Measurements from ENCODE around the gene IL21R. TPM values are rescaled to one million over a fixed set of nuclear protein-coding genes. Genes with fewer than 3 reads are reported as not detected.
A peak's percentile ranks its signal among the peaks of the same experiment; 100 is the strongest.

IL21R gene
- total RNA-seq, 2 experiments from 2014 or later, result 61.8 to 73.5 TPM

DNA sequence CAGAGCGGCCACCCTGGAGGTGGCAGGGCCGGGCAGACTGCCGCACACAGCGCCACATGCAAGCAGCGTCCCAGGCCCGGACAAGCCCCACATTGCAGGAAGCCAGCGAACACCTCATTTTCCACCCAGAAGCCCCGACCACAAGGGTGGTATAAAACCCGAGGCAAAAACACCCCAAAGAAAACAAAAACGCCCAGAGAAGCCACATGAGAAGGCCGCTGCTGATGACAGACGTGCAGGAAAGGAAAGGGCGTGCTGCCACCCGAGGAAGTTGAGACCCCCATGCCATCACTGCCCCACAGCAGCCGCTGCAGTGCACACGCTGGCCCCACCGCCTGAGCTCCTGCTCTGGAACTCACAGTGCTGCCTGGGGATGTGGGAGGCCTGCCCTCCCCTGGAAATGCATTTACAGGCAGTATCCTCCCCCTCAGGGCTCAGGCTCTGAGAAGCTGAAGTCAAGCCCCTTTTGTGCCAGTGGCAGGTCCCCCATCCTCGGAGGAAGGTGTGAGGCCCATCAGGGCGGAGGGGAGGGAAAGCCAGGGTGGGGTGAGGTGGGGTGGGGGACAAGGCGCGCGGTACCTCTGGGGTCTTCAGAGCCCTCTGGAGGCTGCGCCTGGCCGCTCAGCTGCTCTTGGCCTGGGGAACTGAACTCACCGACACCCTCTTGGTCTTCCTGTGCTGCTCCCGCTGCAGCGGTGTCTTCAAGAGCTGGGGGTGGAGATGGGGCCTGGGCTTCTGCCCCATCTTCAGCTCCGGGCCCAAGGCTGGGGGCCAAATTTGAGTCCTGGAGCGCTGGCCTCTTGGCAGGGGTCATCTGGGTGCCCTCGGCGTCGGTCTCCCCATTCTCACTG is 62.0 kb downstream of the IL21R start:
- intact Hi-C loops (cut with DNase I, micrococcal nuclease), result no loop called here
- POLR2A ChIA-PET, result no interaction called here
- peak; percentile 66 for ATAC-seq
- CTCF ChIA-PET, result no interaction called here
- Mint-ChIP-seq H3K27me3 (no peaks in the 10 kb centered on the region), H3K36me3 (ENCODE audit: low read depth) (peaks cover 39% of the 10 kb centered on the region), H3K9me3 (ENCODE audit: low read depth) (no peaks in the 10 kb centered on the region), H3K27ac (peak overlapping the region; percentile 83), H3K4me3 (no peak overlapping the region), H3K4me1 (peaks cover 12% of the 10 kb centered on the region)
- DNase-seq, result peak; percentile 46

GRCh38 chr16:27464626-27465482 is 62.9 kb downstream of the IL21R start:
- H3K4me3 Mint-ChIP-seq, result no peak overlapping the region
- no peak for ATAC-seq
- H3K4me1 Mint-ChIP-seq, result peaks cover 10% of the 10 kb centered on the region
- no peak for DNase-seq
- H3K27me3 Mint-ChIP-seq, result no peaks in the 10 kb centered on the region
- ChIA-PET CTCF (no interaction called here), POLR2A (no interaction called here)
- H3K36me3 Mint-ChIP-seq (ENCODE audit: low read depth), result peaks cover 48% of the 10 kb centered on the region
- no peaks in the 10 kb centered on the region for H3K9me3 Mint-ChIP-seq (ENCODE audit: low read depth)
- H3K27ac Mint-ChIP-seq, result no peak overlapping the region
- intact Hi-C loops (cut with DNase I, micrococcal nuclease), result no loop called here

- no peaks in the 10 kb centered on the region for H3K9me3 Mint-ChIP-seq (ENCODE audit: low read depth)
- H3K27ac Mint-ChIP-seq, result no peak overlapping the region
- no peaks in the 10 kb centered on the region for H3K27me3 Mint-ChIP-seq
- peaks cover 53% of the 10 kb centered on the region for H3K36me3 Mint-ChIP-seq (ENCODE audit: low read depth)
- DNase-seq (no peak), ATAC-seq (no peak)
- peaks cover 10% of the 10 kb centered on the region for H3K4me1 Mint-ChIP-seq
- CTCF ChIA-PET, result no interaction called here
- H3K4me3 Mint-ChIP-seq, result no peak overlapping the region
- POLR2A ChIA-PET, result no interaction called here
- intact Hi-C loops (cut with DNase I, micrococcal nuclease), result no loop called here
Measured at GRCh38 chr16:27465483-27465879, 63.5 kb downstream of the IL21R start.

GRCh38 chr16:27468941-27469531 is 67.1 kb downstream of the IL21R start:
- ATAC-seq (no peak), DNase-seq (no peak)
- Mint-ChIP-seq H3K27me3 (no peaks in the 10 kb centered on the region), H3K36me3 (ENCODE audit: low read depth) (peaks cover 61% of the 10 kb centered on the region), H3K4me1 (peaks cover under 1% of the 10 kb centered on the region), H3K27ac (no peak overlapping the region), H3K9me3 (ENCODE audit: low read depth) (no peaks in the 10 kb centered on the region), H3K4me3 (no peak overlapping the region)
- ChIA-PET CTCF (interaction anchor here (0.6 kb wide), 1 partner anchor 162 kb away, joined by 3 read pairs; no protein-coding TSS in a partner anchor), POLR2A (no interaction called here)
- intact Hi-C loops (cut with DNase I, micrococcal nuclease), result no loop called here

- ATAC-seq (no peak), DNase-seq (no peak)
- ChIA-PET CTCF (no interaction called here), POLR2A (no interaction called here)
- no peaks in the 10 kb centered on the region for H3K9me3 Mint-ChIP-seq (ENCODE audit: low read depth)
- H3K36me3 Mint-ChIP-seq (ENCODE audit: low read depth), result peaks cover 62% of the 10 kb centered on the region
- intact Hi-C loops (cut with DNase I, micrococcal nuclease), result no loop called here
- no peaks in the 10 kb centered on the region for H3K27me3 Mint-ChIP-seq
- no peaks in the 10 kb centered on the region for H3K4me1 Mint-ChIP-seq
- H3K4me3 Mint-ChIP-seq, result no peak overlapping the region
- no peak overlapping the region for H3K27ac Mint-ChIP-seq
Measured at GRCh38 chr16:27470567-27471431, 68.8 kb downstream of the IL21R start.

DNA sequence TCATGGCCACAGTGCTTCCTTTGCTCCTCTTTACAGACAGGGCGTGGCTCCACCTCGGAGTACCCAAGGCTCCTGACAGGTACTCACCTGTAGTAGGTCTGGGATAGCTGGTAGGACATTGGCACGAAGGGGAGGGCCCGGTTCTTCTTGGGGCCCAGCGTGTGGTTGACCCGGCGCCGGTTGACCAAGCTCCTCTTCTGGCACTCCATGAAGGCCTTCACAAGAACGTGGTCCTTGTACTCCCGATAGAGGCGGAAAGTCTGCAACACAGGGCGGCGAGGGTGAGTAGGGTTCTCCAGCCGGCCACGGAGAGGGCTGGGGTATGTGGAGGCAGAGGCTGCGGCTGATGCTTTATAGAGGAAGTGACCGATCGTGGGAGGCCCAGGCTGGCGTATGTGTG is 69.7 kb downstream of the IL21R start:
- no peak for DNase-seq
- H3K9me3 Mint-ChIP-seq (ENCODE audit: low read depth), result no peaks in the 10 kb centered on the region
- CTCF ChIA-PET, result interaction anchor here (0.6 kb wide), 1 partner anchor 96 kb away, joined by 3 read pairs; no protein-coding TSS in a partner anchor
- POLR2A ChIA-PET, result no interaction called here
- H3K4me1 Mint-ChIP-seq, result no peaks in the 10 kb centered on the region
- ATAC-seq, result no peak
- no peaks in the 10 kb centered on the region for H3K27me3 Mint-ChIP-seq
- intact Hi-C loops (cut with DNase I, micrococcal nuclease), result no loop called here
- no peak overlapping the region for H3K4me3 Mint-ChIP-seq
- peaks cover 56% of the 10 kb centered on the region for H3K36me3 Mint-ChIP-seq (ENCODE audit: low read depth)
- no peak overlapping the region for H3K27ac Mint-ChIP-seq

- ChIA-PET CTCF (interaction anchor here (0.6 kb wide), 1 partner anchor 96 kb away, joined by 3 read pairs; no protein-coding TSS in a partner anchor), POLR2A (no interaction called here)
- peaks cover 54% of the 10 kb centered on the region for H3K36me3 Mint-ChIP-seq (ENCODE audit: low read depth)
- peak overlapping the region; percentile 48 for H3K27ac Mint-ChIP-seq
- H3K9me3 Mint-ChIP-seq (ENCODE audit: low read depth), result no peaks in the 10 kb centered on the region
- H3K4me1 Mint-ChIP-seq, result no peaks in the 10 kb centered on the region
- H3K4me3 Mint-ChIP-seq, result no peak overlapping the region
- ATAC-seq (no peak), DNase-seq (no peak)
- intact Hi-C loops (cut with DNase I, micrococcal nuclease), result no loop called here
- H3K27me3 Mint-ChIP-seq, result no peaks in the 10 kb centered on the region
Measured at GRCh38 chr16:27472091-27473020, 70.4 kb downstream of the IL21R start.

- no peak for ATAC-seq
- H3K36me3 Mint-ChIP-seq (ENCODE audit: low read depth), result peaks cover 48% of the 10 kb centered on the region
- no peaks in the 10 kb centered on the region for H3K4me1 Mint-ChIP-seq
- H3K27ac Mint-ChIP-seq, result no peak overlapping the region
- intact Hi-C loops (cut with DNase I, micrococcal nuclease), result no loop called here
- no peaks in the 10 kb centered on the region for H3K9me3 Mint-ChIP-seq (ENCODE audit: low read depth)
- ChIA-PET POLR2A (no interaction called here), CTCF (interaction anchor here (0.6 kb wide), 1 partner anchor 9 kb away, joined by 3 read pairs; no protein-coding TSS in a partner anchor)
- H3K27me3 Mint-ChIP-seq, result no peaks in the 10 kb centered on the region
- no peak for DNase-seq
- H3K4me3 Mint-ChIP-seq, result no peak overlapping the region
Measured at GRCh38 chr16:27473101-27473900, 71.3 kb downstream of the IL21R start.

DNA sequence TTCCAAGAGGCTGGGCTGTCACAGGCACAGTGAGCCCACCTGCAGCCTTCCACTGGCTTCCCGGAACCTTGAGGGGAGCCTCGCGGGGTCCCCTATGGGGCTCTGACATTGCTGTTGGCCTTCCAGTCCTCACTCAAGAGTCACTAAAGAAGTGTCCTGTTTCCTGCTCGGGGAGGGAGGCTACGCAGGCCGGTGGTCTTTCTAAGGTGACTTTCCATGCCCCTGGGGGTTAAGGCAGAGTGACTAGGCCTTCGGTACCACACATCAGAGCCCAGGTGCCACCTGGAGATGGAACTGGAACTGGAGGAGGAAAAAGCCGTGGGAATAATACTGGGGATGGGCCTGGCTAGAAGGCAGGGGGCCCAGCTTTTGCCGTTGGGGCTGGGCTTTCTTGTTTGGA is 72.1 kb downstream of the IL21R start:
- Mint-ChIP-seq H3K27me3 (no peaks in the 10 kb centered on the region), H3K4me1 (no peaks in the 10 kb centered on the region), H3K27ac (no peak overlapping the region), H3K4me3 (no peak overlapping the region), H3K9me3 (ENCODE audit: low read depth) (no peaks in the 10 kb centered on the region), H3K36me3 (ENCODE audit: low read depth) (peaks cover 50% of the 10 kb centered on the region)
- ChIA-PET POLR2A (no interaction called here), CTCF (no interaction called here)
- intact Hi-C loops (cut with DNase I, micrococcal nuclease), result no loop called here
- DNase-seq, result no peak
- no peak for ATAC-seq

DNA sequence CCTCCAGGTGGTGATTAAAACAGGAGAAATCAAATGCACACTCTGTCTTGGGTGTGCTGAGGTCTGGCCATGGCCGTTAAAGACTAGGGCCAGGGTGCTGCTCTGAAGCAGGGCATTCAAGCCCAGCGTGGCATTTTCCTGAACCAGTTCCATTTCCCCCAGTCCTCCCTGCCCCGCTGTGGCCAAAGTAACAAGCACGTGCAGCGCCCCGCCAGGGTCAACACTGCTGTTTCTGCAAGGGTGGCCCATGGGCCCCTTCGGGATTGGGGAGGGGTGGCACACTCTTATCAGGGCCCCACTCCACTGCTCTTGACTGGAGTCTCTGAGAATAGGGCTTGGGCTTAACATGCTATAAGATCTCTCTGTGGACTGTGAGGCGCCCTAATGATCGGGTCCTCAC is 72.9 kb downstream of the IL21R start:
- CTCF ChIA-PET, result no interaction called here
- no peak overlapping the region for H3K27ac Mint-ChIP-seq

More for the DNA sequence above, 72.9 kb downstream of the IL21R start:
- DNase-seq (no peak), ATAC-seq (no peak)
- Mint-ChIP-seq H3K4me1 (no peaks in the 10 kb centered on the region), H3K9me3 (ENCODE audit: low read depth) (no peaks in the 10 kb centered on the region), H3K27me3 (no peaks in the 10 kb centered on the region), H3K4me3 (no peak overlapping the region), H3K36me3 (ENCODE audit: low read depth) (peaks cover 41% of the 10 kb centered on the region)
- POLR2A ChIA-PET, result no interaction called here
- intact Hi-C loops (cut with DNase I, micrococcal nuclease), result no loop called here

Data from activated CD4-positive, alpha-beta T cell treated with anti-CD3 and anti-CD28 coated beads for 36 hours (primary cell).